ENCODE results near the gene SETD3. TPM values are rescaled to one million over a fixed set of nuclear protein-coding genes. Genes with fewer than 3 reads are reported as not detected.

The SETD3 gene
- total and polyA plus RNA-seq, 2 of the 8 experiments (the other 6 are each of a cell fraction or from before 2014, with no cell fraction given), result 24.0 to 64.0 TPM

DNA sequence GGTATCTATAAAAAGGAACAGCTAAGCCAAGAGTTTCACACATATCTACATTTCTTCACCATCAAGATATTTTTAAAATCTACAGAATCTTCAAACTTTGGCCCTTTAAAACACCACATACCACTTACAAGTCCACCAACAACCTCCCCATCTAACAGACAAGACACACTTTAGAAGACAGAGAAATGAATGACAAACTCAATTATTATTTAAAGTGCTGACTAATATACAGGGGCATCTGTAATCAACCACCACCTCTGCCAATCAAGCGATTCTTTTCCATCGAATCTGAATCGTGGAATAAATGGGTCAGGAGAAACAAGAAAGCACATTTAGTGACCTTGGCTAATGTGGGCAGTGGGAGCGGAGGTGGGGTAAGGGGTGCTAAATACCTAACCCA, 7.7 kb downstream of the SETD3 start:
- no peak overlapping the region for H2BK5ac ChIP-seq (ENCODE audit: low read depth, low read length)
- no peaks in the 10 kb centered on the region for H3K36me3 ChIP-seq (ENCODE audit: control insufficient read depth in 2 of 4, insufficient read depth in 4 of 4, low read length in 3 of 4)
- no peak overlapping the region for H2BK15ac ChIP-seq (ENCODE audit: low read length)
- no peak overlapping the region for H2AK5ac ChIP-seq (ENCODE audit: low read depth, low read length)
- no peak overlapping the region for H2BK20ac ChIP-seq (ENCODE audit: low read length)
- no peak overlapping the region for H3K4ac ChIP-seq (replicated peaks; ENCODE audit: insufficient read length, low read depth, low read length)
- H3K18ac ChIP-seq (ENCODE audit: extremely low read depth, low read length), result no peak overlapping the region
- no peak overlapping the region for H3K14ac ChIP-seq (ENCODE audit: insufficient read length)
- no peak overlapping the region for H3K4me3 ChIP-seq (ENCODE audit: extremely low read depth in 1 of 4, insufficient read depth in 2 of 4, low read depth in 3 of 4, low read length in 4 of 4)
- H4K8ac ChIP-seq (ENCODE audit: extremely low read depth, insufficient read depth, low read length), result no peak overlapping the region
- peaks cover 2 to 16% of the 10 kb centered on the region in 2 experiments for H4K20me1 ChIP-seq (replicated peaks in 1 of 2; ENCODE audit: control insufficient read depth in 1 of 2, insufficient read depth in 2 of 2, low read length in 2 of 2)
- H4K5ac ChIP-seq (ENCODE audit: insufficient read length, low read depth, low read length), result no peak overlapping the region
- H3K9me3 ChIP-seq (ENCODE audit: insufficient read depth in 2 of 2, low read depth in 1 of 2, low read length in 1 of 2), result no peaks in the 10 kb centered on the region
- no peak overlapping the region for H2BK120ac ChIP-seq (replicated peaks; ENCODE audit: low read depth, low read length)
- H4K91ac ChIP-seq (replicated peaks; ENCODE audit: insufficient read length, low read length), result no peak overlapping the region
- CTCF ChIA-PET (ENCODE audit: partially characterized antibody), result interaction anchor here (1.1 kb wide), 2 partner anchors 11 to 32 kb away, joined by 3 read pairs; no protein-coding TSS in a partner anchor
- DNase-seq (ENCODE audit: low read depth in 1 of 2, low spot score in 2 of 2) (no peak), FAIRE-seq (no peak)
- H3K27me3 ChIP-seq (replicated peaks in 1 of 4; ENCODE audit: control insufficient read depth in 3 of 4, extremely low read depth in 1 of 4, insufficient read depth in 3 of 4, low read length in 3 of 4), result no peaks in the 10 kb centered on the region
- H3K79me1 ChIP-seq (ENCODE audit: low read depth, low read length), result peaks cover 4% of the 10 kb centered on the region; the same call in 1 of the 2 replicates
- H3K9ac ChIP-seq (replicated peaks in 1 of 4; ENCODE audit: extremely low read depth in 1 of 4, low read depth in 3 of 4, low read length in 3 of 4), result no peak overlapping the region
- peaks cover 0 to 4% (median 2%) of the 10 kb centered on the region in 4 experiments; a peak in 3 of 7 replicates for H3K4me1 ChIP-seq (replicated peaks in 1 of 4; ENCODE audit: control insufficient read depth in 3 of 4, insufficient read depth in 4 of 4, low read length in 3 of 4)
- no peak overlapping the region for H2BK12ac ChIP-seq (ENCODE audit: low read depth, low read length)
- no peak overlapping the region for H3K23ac ChIP-seq (ENCODE audit: insufficient read length)
- H3K27ac ChIP-seq (ENCODE audit: low read depth, low read length), result no peak overlapping the region
- WGBS, 2 experiments (ENCODE audit: extremely low coverage in 1 of 2, insufficient coverage in 1 of 2, insufficient read length in 1 of 2, insufficient replicate concordance in 2 of 2, low coverage in 1 of 2, low lambda C conversion rate in 2 of 2, missing lambda C conversion rate in 1 of 2), result 88% methylated on average over 4 of the region's 4 CpGs; no CpG with 5 or more reads in 1 of the 2 experiments
- H3K23me2 ChIP-seq (ENCODE audit: low read depth, low read length), result no peaks in the 10 kb centered on the region
- no peak overlapping the region for H2AFZ ChIP-seq (ENCODE audit: low read length)
- no peak overlapping the region for H3K4me2 ChIP-seq (ENCODE audit: insufficient read depth in 1 of 2, low read depth in 2 of 2, low read length in 2 of 2)
- H3K79me2 ChIP-seq (ENCODE audit: control insufficient read depth in 1 of 2, insufficient read depth in 2 of 2, low read length in 2 of 2), result peaks cover 12 to 99% of the 10 kb centered on the region in 2 experiments
- POLR2A ChIA-PET (ENCODE audit: partially characterized antibody), result no interaction called here
- no peak overlapping the region for H3K56ac ChIP-seq (replicated peaks; ENCODE audit: insufficient read length, low read depth, low read length)
- TF ChIP-seq, protein P1, sequence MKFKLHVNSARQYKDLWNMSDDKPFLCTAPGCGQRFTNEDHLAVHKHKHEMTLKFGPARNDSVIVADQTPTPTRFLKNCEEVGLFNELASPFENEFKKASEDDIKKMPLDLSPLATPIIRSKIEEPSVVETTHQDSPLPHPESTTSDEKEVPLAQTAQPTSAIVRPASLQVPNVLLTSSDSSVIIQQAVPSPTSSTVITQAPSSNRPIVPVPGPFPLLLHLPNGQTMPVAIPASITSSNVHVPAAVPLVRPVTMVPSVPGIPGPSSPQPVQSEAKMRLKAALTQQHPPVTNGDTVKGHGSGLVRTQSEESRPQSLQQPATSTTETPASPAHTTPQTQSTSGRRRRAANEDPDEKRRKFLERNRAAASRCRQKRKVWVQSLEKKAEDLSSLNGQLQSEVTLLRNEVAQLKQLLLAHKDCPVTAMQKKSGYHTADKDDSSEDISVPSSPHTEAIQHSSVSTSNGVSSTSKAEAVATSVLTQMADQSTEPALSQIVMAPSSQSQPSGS (IDR thresholded peaks at IDR 0.05; ENCODE audit: low read length), result no peak
- no peak for TF ChIP-seq E2F6 (IDR thresholded peaks at IDR 0.05)
- no peak for TF ChIP-seq POLR2AphosphoS5 (IDR thresholded peaks at IDR 0.05; ENCODE audit: low read depth, low read length)
- TF ChIP-seq USF2 (IDR thresholded peaks at IDR 0.05; ENCODE audit: low read length), result no peak
- TF ChIP-seq ASH2L (IDR thresholded peaks at IDR 0.05; ENCODE audit: low read length), result no peak
- no peak for TF ChIP-seq TEAD4 (IDR thresholded peaks at IDR 0.05; ENCODE audit: low read depth, low read length)
- no peak for TF ChIP-seq YY1 (IDR thresholded peaks at IDR 0.05; ENCODE audit: low read depth, low read length)
- TF ChIP-seq RAD21 (IDR thresholded peaks at IDR 0.05 in 1 of 2, conservative IDR thresholded peaks at IDR 0.05 in 1 of 2; ENCODE audit: low read depth in 2 of 2, low read length in 2 of 2), result no peak
- no peak for TF ChIP-seq POLR2A (IDR thresholded peaks at IDR 0.05; ENCODE audit: control extremely low read depth in 1 of 2, low read depth in 2 of 2, low read length in 2 of 2)
- TF ChIP-seq MAX (IDR thresholded peaks at IDR 0.05), result no peak
- TF ChIP-seq CBX8 (IDR thresholded peaks at IDR 0.05; ENCODE audit: borderline replicate concordance, low read depth, low read length), result no peak

Measured in H1 (cell line).